HG03095 (cell line): ENCODE data around the gene BRD1.
"Not testable (repeated sequence)": the region's sequence is repeated elsewhere in the genome, so short reads cannot be mapped to it uniquely, and the experiment has no call there.

Experiments
- ATAC-seq: cut with Tn5 transposase; IDR thresholded peaks from one replicate; pipeline ENCODE4 v1.9.1; 2021; ENCODE audit warnings: moderate library complexity; ENCODE audit not compliant: unreplicated experiment

Gene BRD1

DNA sequence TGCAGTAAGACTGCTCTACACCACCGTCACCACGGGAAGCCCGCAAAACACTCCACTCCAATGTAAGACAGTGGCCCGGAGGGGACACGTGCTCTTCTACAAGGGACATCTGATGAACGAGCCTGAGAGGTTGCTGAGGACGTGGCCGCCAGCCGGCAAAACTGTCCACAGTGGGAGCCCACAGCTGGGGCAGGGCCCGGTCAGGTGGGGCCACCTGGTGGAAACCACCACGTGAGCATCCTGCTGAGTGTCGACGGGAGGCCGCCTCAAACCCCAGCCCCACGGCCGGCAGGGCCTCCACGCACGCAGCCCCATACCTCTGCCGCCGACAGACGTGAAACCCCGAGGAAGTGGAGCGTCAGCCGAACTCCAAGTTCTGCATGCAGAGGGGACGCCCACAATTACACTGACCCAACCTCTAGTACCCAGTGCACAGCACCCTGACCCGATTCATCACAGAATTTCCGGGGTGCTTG lies 42.6 kb downstream of the BRD1 start:
- no peak for ATAC-seq

DNA sequence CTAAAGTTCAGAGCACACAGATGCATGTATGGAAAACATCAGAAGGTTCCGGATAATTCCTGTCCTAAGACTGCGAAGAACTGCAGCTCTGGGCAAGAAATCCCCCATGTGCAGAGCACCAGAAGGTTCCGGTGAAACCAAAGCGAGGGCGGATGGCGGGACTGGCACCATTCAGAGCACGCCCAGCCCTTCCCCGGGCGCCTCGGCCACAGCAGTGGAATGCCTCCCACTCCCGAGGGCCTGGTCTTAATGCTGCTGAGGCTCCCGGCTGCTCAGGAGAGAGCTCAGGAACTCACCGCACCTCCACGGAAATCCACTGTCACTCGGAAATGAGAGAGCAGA lies 43.1 kb downstream of the BRD1 start:
- no peak for ATAC-seq

DNA sequence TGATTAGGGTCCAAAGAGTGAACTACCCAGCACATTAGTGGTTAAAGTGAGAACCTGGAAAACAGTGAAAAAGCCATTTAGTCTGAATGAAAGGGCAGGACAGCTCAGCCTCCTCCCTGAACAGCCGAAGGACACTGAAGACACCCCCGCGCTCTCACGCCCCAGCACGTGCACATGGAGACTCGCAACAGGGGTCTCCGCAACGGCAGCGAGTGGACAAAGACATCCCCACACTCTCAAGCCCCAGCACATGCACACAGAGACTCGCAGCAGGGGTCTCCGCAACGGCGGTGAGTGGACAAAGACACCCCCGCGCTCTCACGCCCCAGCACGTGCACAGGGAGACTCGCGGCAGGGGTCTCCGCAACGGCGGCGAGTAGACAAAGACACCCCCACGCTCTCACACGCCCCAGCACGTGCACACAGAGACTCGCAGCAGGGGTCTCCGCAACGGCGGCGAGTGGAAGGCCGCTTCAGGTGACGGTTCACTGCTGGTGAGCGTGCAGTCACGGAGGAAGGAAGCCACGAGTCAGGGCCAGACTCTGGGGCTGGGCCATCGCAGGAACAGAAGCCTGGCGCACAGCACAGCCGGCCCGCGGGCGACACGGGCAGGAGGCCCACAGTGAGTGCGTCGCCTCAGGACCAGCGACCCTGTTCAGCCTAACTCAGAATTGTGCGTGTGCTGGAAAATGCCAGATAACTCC lies 43.6 kb downstream of the BRD1 start:
- no peak for ATAC-seq

DNA sequence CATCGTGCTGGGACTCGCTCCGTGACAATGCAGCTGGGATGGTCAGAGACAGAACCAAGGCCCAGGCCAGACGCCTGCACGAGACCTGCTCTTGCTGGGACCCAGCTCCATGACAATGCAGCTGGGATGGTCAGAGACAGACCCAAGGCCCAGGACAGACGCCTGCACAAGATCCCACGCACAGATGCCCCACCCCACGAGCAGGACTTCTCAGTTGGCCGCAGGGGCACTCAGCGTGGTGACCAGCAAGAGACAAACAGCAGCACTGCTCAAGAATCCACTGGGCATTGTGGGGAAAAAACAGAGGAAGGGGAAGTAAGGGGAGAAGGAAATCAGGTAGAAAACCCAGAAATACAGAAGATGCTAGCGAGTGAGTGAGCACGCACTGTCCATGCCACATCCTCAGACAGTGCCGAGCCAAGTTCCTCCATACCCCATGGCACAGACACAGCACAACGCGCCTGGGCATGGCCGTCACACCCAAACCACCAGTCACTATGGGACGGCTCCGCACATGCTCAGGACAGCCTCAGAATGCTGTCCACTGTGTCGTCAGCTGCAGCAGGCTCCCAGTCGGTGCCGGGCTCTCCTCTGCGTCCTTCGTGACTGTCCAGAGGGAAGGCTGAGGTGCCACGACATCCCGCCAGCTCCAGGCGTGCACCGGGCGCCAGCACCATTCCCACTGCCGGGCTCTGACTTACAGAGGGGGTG lies 44.5 kb downstream of the BRD1 start:
- ATAC-seq = no peak

DNA sequence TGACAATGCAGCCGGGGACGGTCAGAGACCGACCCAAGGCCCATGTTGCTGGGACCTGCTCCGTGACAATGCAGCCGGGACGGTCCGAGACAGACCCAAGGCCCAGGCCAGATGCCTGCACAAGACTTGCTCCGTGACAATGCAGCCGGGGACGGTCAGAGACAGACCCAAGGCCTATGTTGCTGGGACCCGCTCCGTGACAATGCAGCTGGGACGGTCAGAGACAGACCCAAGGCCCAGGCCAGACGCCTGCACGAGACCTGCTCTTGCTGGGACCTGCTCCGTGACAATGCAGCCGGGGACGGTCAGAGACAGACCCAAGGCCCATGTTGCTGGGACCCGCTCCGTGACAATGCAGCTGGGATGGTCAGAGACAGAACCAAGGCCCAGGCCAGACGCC lies 45.8 kb downstream of the BRD1 start:
- not testable (repeated sequence) for ATAC-seq

DNA sequence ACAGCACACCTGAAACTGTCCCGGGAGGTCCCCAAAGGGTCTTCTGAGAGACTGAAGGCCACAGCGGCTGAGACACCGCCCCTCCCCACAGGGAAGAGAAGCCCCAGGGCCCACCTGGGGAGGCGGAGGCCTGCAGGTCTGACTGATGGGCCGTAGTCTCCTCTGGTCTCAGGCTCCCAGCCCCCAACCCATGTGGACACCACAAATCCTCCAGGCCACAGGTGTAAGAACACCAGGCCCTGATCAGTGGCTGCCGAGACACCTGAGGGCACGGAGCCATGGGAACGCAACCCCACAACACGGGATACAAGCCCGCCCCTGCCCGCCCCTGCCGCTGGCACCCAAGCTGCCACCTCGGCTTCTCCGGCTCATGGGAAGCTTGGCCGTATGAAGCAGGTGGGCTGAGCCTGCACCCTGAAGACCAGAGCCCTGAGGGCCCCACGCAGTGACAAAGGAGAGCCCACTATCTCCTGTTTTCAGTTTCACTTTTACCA lies 46.3 kb downstream of the BRD1 start:
- no peak for ATAC-seq

DNA sequence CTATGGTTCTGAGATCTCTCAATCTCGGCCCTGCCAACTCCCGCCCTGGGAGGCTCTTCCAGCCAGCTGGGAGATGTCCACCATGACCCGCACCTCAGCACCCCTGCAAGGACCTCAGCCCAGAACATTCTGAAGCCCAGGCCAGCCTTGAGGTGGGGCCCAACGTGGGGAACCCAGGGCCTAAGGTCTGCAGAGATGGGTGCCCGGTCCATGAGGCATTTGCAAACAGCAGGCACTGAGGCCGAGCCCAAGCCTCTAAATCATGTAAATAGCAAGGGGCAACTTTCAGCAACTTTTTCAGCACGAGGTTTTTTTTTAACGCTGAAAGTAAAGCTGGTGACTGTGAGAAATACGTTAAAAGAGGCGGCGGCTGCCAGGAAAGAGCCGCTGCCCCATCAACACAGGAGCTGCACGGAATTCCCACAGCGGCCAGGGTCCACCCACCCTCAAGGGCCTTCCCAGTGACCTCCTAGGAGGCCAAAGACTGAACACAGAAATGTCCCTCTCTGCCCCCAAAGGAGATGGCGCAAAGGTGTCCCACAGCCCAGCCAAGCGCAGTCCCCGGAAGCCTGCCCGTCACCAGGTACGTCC lies 46.9 kb downstream of the BRD1 start:
- no peak for ATAC-seq

DNA sequence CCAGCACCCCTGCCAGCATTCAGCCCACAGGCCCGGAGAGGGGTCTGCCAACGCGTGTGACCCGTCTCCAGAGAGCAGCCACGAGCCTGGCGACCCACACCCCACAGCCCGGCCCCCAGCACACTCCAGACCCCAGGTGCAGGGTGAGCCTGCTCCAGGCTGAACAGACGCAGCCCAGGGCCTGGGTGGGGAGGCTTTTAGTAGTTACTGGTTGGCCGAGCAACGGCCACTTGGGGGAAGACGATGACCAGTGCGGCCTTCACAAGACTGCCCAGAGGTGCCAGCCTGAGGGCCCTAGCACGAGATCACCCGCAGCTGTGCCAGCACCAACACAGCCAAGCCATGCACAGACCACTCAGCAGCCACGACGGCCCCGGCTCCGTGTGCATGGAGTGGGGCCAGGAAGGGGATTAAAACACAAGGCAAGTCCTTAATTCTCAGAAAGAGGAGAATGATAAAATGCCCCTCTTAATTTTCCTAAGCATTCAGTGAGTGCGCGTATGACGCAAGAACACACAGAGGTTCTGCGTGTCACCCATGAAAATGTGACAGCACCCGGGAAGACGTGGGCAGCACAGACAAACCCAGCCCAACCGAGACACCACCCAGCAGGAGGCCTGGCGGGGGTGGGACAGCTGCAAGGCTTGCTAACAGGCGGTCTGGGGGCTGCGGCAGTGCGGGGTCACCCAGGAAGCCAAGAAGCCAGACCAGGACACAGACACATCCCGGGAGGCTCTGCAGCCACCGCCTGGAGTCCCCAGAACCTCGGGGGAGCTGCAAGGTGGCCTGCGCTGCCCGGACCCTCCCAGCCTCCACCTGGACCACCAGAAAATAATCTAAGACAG lies 47.6 kb downstream of the BRD1 start:
- ATAC-seq = no peak

DNA sequence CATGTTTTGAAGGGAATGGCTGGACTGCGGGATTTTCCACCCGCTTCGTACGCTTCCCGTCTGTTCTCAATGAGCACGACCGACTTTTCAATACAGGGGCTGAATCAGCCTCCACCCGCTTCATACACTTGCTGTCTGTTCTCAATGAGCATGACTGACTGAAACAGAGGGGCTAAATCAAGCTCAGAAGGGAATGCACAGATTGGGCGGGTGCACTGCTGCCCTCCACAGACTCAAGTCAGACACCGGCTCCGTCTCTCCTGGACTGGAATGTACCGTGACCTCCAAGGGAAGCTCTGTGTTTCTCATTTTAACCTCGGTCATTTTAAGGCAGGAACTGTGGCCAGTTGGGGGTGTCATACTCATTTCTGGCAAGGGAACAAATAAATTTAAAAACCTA lies 48.5 kb downstream of the BRD1 start:
- ATAC-seq = no peak

DNA sequence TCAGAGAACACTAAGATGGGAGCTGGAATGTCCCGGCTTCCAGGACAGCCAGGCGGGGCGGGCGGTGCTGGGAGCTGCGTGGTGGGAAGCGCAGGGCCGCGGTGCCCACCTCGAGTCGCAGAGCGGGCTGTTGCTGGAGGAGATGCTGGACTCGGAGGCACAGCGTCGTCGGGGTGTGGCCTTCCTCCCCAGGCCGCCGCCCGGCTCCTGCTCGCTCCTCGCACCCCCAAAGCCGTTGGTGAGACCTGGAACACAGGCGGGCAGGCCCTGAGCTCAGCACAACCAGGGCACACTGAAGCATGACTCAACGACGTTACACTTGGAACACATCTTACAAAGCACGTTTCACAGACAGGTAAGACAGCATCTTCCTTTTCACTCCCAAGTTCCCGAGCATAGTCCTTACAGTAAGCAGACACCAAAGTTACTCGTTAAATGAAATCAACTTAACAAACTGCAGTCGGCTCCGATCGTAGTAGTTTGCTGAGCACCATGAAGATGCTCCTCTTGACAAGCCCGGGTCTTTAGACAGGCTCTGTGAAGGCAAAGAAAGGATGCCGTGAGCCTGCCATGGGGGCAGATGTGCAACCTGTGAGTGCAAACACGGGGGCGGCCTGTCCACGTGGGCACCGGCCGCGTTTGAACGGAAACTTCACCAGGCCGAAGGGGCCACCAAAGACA lies 50.0 kb downstream of the BRD1 start:
- ATAC-seq = no peak

DNA sequence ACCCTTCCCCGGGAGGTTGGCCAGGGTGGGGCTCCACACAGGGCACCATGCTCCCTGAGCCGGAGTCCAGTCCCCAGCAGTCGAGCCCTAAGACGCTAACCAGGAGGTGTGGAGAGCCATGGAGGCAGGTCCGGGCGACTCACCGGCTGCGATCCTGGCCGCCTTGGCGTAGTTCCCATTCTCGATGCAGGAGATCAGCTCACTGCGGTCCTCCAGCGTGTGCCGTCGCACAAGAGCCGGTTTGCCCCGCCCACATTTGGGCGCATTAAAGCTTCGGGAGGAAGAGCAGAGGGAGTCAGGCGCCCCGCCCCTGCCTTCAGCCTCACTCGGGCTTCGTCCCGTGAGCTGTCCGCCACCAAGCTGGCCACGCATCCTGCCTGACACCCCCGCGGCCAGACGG lies 50.8 kb downstream of the BRD1 start:
- ATAC-seq = no peak

DNA sequence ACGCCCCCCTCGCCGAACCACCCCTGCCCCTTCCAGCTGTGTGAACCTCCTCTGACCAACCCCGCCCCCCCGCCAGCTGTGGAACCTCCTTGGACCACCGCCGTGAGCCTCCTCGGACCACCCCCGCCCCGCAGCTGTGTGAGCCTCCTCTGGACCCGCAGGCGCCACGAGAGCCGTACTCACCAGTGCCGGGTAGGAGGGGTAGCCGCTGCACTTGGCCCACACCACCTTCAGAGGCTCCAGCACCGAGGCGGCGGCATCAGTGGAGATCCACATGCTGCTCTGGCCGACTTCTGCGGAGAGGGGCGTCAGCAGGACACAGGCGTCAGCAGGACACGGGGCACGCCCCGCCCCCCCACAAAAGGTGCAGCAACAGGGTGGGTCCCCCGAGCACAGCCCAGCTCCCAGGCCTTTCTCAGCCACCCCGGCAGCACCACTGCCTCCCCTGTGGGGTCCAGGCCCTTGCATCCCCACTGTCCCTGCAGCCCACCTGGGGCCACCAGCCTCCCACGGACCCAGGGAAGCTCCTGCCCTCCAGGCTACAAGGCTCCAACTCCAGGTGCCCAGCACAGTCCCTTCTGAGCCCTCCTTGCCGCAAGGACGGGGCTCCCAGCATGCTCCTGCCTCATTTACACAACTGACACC lies 51.7 kb downstream of the BRD1 start:
- no peak for ATAC-seq

DNA sequence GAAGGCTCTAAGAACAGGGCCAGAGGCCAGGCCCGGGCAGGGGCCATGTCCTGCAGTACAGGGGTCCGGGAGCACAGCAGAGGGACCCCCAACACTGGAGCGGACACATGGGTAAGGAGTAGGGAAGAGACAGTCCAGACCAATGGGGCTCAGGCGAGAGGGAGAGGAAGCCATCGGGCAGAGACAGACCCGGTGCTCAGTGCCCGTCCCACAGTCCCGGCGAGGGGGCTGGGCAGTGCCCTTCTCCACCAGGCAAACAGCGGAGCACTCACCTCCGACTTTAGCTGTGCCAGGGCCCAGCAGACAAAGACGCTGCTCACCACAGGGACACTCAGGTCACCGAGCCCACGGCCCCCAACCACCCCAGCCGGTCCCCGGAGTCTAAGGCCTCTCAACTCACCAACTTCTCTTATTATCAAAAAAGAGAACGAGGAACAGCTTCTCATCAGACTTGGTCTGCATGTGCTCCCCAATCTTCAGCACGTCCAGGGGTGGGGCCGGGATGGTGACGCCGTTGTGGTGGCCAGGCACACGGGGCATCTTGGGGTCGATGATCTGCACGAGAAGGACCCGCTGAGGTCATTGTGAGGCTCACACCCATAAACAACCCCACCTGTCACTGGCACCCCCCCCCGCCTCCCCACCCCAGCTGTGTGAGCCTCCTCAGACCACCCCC lies 52.3 kb downstream of the BRD1 start:
- ATAC-seq = no peak

DNA sequence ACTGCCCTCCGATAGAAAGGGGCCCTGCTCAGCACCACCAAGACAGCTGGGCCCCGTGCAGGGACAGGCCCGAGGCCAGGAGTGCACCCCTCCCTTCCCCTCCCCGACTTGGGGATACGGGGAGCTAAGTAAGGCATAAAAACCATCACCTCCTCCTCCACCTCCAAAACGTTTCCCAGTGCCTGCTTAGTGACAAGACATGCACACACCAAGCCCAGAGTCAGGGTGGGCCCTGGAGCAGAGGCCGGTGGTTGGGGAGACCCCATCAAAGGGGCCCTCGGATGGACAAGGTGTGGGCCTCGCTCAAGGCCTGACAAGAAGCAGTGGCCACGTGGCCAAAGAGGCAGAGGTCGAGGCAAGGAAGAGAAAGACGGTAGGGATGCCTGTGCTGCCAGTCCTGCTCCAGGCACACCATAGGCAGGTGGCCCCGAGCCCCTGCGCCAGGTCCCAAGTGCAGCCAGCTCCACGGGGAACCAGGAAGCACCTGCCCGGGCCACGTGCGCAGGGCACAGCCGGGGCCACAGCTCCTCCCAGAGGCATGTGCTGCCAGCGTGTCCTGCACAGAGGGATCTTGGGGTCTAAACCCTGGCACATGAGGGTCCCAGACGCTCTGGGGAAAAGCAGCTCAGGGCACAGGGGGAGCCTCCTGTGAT lies 53.0 kb downstream of the BRD1 start:
- ATAC-seq = no peak

DNA sequence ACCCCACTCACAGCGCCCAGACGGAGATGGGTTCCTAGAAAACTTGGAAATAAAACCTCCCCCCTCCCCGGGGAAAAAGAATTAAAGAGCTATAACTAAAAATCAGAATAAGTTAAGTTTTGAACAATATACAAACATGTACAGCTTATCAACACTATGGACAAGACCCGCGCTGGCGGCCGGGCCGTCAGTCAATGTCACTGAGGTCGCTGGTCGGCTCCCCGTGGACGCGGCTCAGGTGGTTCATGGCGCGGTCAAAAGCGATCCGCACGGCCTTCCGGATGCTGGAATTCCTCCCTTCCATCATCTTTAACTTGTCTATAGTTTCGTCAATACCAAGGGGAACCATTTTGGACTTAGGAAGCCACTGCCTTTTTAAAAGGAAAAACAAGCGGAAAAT lies 53.6 kb downstream of the BRD1 start:
- ATAC-seq = no peak

DNA sequence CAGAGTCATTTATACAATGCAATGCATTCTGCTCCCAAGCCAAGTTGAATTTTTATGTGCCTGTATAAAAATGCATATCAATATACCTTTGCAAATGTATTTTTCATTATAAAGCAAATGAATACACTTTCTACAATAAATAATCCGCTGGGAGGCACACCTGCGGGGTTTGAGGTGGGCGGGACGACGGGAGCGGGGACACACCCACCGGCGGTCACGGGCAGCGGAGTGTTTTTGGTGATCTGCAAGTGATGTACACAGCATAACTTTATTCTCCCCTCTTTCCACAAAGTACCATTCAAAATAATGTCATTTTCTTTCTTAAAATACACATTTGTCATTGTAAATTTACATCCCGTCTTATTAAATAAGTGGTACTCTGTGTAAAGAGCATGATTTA lies 54.1 kb downstream of the BRD1 start:
- ATAC-seq = no peak

DNA sequence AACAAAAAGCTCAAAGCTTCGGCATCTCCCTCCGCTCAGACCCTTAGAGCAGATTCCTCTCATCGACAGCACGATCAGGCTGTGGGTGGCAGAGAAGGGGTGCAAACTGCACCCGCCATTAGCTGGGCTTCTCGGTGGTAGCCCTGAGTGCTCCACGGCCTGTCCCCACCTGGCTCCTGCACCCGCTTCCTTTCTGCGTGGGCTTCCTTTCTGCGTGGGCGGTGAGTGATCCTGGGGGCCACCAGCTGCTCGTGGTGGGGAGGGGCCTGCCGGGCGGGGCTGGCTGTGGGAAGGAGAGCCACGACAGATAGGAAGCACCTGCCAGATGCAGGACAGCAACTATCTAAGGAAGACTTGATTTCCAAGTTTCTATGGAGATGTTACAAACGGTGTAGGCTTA lies 55.0 kb downstream of the BRD1 start:
- ATAC-seq = no peak

DNA sequence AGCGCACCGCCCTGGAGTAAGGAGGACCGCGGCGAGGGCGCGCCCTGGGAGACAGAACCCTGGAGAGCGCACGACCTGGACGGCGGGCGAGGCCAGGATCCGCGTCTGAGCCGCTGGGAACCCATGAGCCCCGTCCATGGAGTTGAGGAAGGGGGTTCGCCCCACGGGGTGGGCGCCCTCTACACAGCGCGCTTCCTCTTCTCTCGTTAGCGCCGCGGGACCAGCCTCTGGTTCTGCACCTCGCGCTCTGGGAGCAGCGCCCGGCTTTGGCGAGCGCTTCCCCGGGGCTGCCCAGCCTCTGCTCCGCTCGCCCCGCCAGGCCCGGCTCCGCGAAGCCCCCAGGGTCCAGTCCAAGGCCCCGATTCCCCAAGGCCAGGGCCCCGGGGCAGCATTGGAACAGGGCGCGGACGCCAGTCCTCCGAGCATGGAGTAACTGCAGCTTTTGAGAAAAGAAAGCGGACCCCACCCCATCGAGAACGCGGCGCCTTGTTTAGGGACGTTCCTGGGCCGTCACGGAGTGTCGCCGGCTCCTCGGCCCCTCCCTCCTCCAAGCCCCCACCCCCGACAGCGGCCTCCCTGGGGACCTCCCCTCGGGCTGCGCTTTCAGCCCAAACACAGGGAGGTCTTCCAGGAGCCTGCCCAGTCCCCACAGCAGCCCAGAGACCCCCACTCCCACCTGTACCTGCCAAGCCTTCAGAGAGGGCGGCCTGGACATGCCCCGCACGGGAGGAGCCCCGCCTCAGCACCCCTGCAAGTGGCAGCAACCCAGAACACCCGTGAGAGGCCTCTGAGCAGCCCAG lies 56.2 kb downstream of the BRD1 start:
- ATAC-seq = no peak
